DMS79 (cell line): ENCODE results near the gene ADAMTSL1.
"Not testable (repeated sequence)": the region's sequence is repeated elsewhere in the genome, so short reads cannot be mapped to it uniquely, and the experiment has no call there.

Experiments
- DNase-seq: peaks from one replicate; lab custom pipeline; 2025; lab: John Stamatoyannopoulos, UW

Gene ADAMTSL1

GRCh38 chr9:18906656-18907395, 432.9 kb downstream of the ADAMTSL1 start:
- no peak for DNase-seq

DNA sequence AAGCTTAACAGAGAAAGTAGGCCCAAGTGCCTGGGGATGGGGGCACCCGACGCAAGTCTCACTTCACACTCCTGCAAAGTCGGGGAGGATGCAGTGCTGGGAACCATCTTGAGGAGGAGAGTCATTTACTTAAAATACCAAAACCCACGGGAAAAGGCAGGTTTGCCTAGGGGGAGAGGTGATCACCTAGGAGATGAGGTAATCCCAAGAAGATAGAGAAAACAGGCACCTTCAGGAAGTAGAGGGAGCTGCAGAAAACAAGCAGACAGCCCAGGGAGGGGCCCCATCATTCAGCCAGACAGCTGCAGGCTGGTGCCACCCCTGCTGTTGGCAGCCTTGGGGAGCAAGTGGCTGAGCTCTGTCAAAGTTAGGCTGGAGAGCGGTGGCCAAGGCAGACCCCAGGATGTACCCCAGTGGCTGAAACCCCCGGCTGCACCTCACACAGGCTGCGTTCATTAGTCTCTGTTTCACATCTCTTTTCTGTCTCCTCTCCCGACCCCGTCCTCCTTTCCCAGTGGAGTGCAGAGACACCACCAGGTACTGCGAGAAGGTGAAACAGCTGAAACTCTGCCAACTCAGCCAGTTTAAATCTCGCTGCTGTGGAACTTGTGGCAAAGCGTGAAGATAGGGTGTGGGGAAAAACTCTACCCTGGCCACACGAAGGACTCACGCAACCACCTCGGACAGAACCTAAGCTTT, 434.1 kb downstream of the ADAMTSL1 start:
- no peak for DNase-seq

DNA sequence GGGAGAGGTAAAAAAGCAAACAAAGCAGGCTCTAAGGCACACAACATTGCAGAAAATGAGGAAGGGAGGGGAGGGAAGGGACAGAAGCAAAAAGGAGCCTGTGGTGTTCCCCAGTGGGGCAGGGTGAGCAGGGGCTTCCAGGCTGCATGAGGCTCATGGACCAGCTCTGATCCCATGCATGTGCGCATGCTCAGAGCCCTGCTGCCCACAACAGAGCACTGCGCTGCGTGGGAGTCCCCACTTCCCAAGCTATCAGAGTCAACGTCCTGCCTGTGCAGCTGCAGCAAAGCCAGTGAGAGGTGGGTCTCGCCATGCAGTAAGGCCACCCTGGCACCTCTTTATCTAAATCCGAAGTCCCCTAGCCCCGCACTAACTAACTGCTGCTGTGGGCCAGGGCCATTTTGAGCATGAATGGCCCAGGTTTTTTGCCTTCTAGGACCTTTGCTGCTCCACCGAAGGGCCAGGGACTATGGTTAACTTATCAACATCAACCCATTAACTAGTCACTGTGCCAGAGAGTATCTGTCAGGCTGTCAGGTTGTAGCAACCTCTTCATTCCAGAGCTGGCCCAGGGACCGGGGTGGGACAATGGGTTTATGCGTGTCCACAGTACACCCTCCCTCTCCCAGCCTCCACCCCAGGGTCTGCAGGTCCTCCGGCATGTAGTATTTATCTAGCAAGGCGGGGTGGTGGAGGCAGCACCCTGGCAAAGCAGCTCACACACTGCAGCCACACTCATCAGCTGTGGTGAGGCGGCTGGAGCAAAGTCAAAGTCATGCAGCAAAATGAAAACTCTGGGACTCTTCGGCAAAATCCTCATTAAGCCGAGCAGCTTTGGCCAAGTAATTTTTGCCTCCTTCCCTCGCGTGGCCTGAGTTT, 435.4 kb downstream of the ADAMTSL1 start:
- no peak for DNase-seq

GRCh38 chr9:18910435-18910834, 436.5 kb downstream of the ADAMTSL1 start:
- DNase-seq = no peak

- no peak for DNase-seq
Measured at GRCh38 chr9:18910916-18911315, 437.0 kb downstream of the ADAMTSL1 start.

- no peak for DNase-seq
Measured at GRCh38 chr9:18911714-18912342, 437.9 kb downstream of the ADAMTSL1 start.

- DNase-seq = peak; percentile 29
Measured at GRCh38 chr9:18920141-18921084, 446.5 kb downstream of the ADAMTSL1 start.

DNA sequence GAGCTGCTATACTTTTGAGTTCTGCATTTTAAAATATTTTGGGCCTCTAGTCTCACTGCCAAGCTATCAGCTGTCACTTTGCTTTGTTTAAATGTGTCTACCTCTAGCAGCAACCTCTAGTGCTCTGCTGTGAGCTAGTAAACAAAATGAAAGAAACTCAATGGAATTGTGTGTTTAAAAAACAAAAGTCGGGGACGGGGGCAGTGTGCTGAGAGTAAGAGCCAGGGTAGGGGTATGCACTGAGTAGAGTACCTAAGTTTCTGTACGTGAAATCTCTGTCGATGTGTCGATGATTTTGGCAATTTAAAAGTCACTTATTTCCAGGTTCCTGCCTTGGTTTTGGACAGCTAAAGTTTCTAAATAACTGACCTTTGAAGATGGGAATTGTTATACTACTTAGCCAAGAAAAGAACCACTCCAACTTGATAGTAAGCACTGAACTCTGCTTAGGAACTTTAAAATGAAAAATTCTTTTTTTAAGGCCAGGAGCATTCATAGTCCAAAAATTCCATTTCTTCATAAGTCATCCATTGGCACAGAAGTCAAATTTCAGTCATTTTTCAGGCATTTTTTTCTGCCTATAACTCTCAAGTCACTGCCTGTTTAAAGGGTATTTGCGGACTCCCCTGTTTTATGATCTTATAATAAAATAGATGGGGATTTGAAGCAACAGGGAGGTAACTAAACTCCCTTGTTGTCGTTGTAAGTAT, 447.6 kb downstream of the ADAMTSL1 start:
- no peak for DNase-seq

GRCh38 chr9:18922161-18922885, 448.4 kb downstream of the ADAMTSL1 start:
- no peak for DNase-seq

- DNase-seq = no peak
Measured at GRCh38 chr9:18923167-18923566, 449.2 kb downstream of the ADAMTSL1 start.

GRCh38 chr9:18923671-18924430, 449.9 kb downstream of the ADAMTSL1 start:
- no peak for DNase-seq

GRCh38 chr9:18925880-18926279, 451.9 kb downstream of the ADAMTSL1 start:
- no peak for DNase-seq

GRCh38 chr9:18926513-18926912, 452.6 kb downstream of the ADAMTSL1 start:
- DNase-seq = no peak

GRCh38 chr9:18928711-18929110, 454.8 kb downstream of the ADAMTSL1 start:
- no peak for DNase-seq

DNA sequence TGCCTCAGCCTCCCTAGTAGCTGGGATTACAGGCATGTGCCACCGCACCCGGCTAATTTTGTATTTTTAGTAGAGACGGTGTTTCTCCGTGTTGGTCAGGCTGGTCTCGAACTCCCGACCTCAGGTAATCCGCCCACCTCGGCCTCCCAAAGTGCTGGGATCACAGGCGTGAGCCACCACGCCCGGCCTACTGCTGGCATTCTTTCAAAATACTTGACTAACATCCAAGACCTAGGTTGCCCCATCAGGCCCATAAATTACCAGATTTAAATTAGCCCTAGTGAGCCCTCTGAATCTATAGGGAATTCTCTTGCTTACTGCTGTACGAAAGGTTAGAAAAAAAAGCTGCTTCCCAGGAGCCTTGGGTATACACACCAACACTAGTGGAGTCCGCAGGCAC, 456.7 kb downstream of the ADAMTSL1 start:
- DNase-seq = not testable (repeated sequence)

DNA sequence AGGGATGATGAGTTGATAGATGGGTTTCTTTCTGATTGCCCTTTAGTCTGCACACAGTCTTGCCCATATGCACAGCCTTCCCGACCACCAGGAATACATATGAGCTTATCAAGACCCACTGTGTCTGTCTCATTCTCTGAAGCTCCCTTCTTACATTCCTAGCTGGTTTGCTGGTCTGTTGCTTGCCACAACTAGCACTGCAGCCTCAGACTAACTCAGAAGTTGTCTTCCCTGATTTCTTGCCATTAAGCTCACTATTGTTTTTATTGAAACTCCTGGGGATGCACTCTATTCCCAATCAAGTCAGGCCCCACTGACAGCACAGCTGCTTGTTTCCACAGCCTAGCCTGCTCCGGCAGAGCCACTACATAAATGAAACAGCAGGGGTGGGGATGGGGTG, 461.6 kb downstream of the ADAMTSL1 start:
- no peak for DNase-seq

GRCh38 chr9:18936094-18936871, 462.3 kb downstream of the ADAMTSL1 start:
- DNase-seq = no peak

DNA sequence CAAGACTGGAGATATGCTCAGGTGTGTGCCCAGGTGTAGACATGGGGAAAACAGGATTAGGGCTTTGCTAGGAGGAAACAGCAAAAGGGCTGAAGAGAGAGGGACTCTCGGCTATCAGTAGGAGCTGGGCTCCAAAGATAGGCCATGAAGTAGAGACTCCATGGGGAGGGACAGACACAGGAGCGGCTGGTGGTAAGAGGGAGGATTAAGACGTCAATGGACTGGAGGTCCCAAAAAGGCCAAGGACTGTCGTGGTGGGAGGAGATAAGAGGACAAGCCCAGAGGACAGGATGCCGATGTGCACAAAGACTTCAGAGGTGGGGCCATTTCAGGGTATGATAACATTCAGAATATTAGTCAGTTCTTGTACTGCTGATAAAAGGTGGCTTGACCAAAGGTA, 466.0 kb downstream of the ADAMTSL1 start:
- no peak for DNase-seq
